Breast epithelium (tissue), 3 donors: ENCODE results near the gene GNAO1.

Experiments used
- POLR2A ChIP-seq: fragments of 450-650 bp; IDR thresholded peaks from one replicate; pipeline ENCODE4 v1.6.1; 2016; ENCODE audit warnings: antibody characterized with exemption, mild to moderate bottlenecking, moderate library complexity
- TF ChIP-seq, protein P1 (sequence below), 3 donors: fragments of 450-650 bp; IDR thresholded peaks; one replicate each; pipeline ENCODE4 v1.5.1; 2016 to 2017; ENCODE audit warnings: antibody characterized with exemption in 3 of 3, mild to moderate bottlenecking in 3 of 3, moderate library complexity in 3 of 3

DNA sequence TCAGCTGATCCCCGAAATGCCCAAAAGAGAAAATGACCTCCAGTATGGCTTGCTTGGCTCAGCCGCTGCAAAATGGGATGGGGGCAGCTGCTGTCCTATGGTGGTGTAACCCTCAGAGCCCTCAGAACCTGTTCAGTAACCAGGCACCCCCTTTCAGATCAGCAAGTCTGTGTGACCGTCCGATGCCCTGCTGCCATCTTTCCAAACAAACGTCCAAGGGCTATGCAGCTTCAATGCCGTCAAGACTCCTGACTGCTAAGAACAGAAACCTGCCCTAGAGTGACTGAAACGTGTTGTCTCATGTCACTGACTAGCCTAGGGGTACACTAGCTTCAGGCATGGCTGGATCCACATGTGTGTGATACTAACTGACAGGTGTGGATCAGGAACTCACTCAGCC is 70.4 kb downstream of the GNAO1 start:
- TF ChIP-seq, protein P1, sequence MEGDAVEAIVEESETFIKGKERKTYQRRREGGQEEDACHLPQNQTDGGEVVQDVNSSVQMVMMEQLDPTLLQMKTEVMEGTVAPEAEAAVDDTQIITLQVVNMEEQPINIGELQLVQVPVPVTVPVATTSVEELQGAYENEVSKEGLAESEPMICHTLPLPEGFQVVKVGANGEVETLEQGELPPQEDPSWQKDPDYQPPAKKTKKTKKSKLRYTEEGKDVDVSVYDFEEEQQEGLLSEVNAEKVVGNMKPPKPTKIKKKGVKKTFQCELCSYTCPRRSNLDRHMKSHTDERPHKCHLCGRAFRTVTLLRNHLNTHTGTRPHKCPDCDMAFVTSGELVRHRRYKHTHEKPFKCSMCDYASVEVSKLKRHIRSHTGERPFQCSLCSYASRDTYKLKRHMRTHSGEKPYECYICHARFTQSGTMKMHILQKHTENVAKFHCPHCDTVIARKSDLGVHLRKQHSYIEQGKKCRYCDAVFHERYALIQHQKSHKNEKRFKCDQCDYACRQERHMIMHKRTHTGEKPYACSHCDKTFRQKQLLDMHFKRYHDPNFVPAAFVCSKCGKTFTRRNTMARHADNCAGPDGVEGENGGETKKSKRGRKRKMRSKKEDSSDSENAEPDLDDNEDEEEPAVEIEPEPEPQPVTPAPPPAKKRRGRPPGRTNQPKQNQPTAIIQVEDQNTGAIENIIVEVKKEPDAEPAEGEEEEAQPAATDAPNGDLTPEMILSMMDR (IDR thresholded peaks at IDR 0.05) = no peak
- TF ChIP-seq POLR2A = no peak
